Mononuclear cell (primary cell): ENCODE results near the gene LSS. TPM values are rescaled to one million over a fixed set of nuclear protein-coding genes. Genes with fewer than 3 reads are reported as not detected.
"Not testable (repeated sequence)": the region's sequence is repeated elsewhere in the genome, so short reads cannot be mapped to it uniquely, and the experiment has no call there.

Source experiments
- H3K27me3 ChIP-seq: 2 replicates; pipeline ENCODE4 v1.6.0; 2011; ENCODE audit warnings: low read length, control low read depth; ENCODE audit not compliant: insufficient read depth
- H3K4me1 ChIP-seq: 2 replicates; pipeline ENCODE4 v1.5.1; 2011; ENCODE audit warnings: mild to moderate bottlenecking, low read length, control low read depth; ENCODE audit not compliant: insufficient read depth
- H3K4me3 ChIP-seq: 2 replicates; pipeline ENCODE4 v1.5.1; 2011; ENCODE audit warnings: mild to moderate bottlenecking, low read length, moderate library complexity
- H3K9me3 ChIP-seq: 2 replicates; pipeline ENCODE4 v1.5.1; 2011; ENCODE audit warnings: low read depth, mild to moderate bottlenecking, control low read depth, low read length
- total RNA-seq: library from RNA; depleted of rRNA; stranded (reverse); fragments of >200 nt; gene quantifications from one replicate; pipeline ENCODE4 v1.2.3, GENCODE V29; 2012

The LSS gene
- total RNA-seq, 1 donor: 9.6 TPM

GRCh38 chr21:46154955-46155513, 73.5 kb downstream of the LSS start:
- Histone ChIP-seq H3K4me3 (no peak overlapping the region), H3K4me1 (no peaks in the 10 kb centered on the region), H3K9me3 (no peaks in the 10 kb centered on the region), H3K27me3 (no peaks in the 10 kb centered on the region)

- Histone ChIP-seq H3K9me3 (no peaks in the 10 kb centered on the region), H3K27me3 (no peaks in the 10 kb centered on the region), H3K4me1 (no peaks in the 10 kb centered on the region), H3K4me3 (no peak overlapping the region)
Observed at GRCh38 chr21:46154155-46154954, 74.2 kb downstream of the LSS start.

- Histone ChIP-seq H3K9me3 (no peaks in the 10 kb centered on the region), H3K4me1 (no peaks in the 10 kb centered on the region), H3K27me3 (no peaks in the 10 kb centered on the region), H3K4me3 (no peak overlapping the region)
Observed at GRCh38 chr21:46153247-46154154, 75.1 kb downstream of the LSS start.

- Histone ChIP-seq H3K9me3 (no peaks in the 10 kb centered on the region), H3K27me3 (no peaks in the 10 kb centered on the region), H3K4me3 (no peak overlapping the region), H3K4me1 (no peaks in the 10 kb centered on the region)
Observed at GRCh38 chr21:46152927-46153246, 75.7 kb downstream of the LSS start.

- Histone ChIP-seq H3K27me3 (no peaks in the 10 kb centered on the region), H3K4me1 (no peaks in the 10 kb centered on the region), H3K9me3 (no peaks in the 10 kb centered on the region), H3K4me3 (no peak overlapping the region)
Observed at GRCh38 chr21:46151989-46152926, 76.3 kb downstream of the LSS start.

- Histone ChIP-seq H3K27me3 (no peaks in the 10 kb centered on the region), H3K9me3 (no peaks in the 10 kb centered on the region), H3K4me3 (no peak overlapping the region), H3K4me1 (no peaks in the 10 kb centered on the region)
Observed at GRCh38 chr21:46151261-46151988, 77.1 kb downstream of the LSS start.

DNA sequence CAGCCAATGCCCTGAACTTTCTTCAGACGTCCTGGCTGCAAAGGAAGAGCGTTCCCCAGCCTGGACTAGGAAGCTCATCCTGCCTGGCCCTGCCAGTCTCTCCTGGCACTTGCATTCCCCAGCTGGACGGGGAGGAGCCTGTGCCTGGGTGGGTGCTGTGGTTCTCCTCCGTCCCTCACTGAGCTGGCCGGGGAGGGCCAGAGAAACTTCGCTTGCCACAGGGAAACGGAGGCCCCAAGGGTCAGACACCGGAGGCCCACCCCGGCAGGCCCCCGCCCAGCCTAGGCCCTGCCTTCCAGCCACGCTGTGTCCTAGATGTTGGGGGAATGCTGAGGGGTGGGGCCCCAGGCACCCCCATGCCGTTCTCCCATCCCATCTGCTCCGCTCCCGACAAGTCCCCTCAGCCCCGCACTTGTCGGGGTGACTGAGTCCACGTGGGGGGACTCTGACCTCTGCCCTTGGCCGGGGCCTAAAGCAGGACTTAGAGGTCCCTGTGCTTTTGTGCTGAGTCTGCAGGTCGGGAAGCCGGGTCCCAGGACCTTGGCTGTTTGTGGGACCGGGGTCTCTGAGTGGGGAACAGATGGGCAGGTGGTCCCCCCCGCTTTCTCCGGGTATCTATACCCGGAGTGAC, 78.0 kb downstream of the LSS start:
- Histone ChIP-seq H3K4me1 (no peaks in the 10 kb centered on the region), H3K9me3 (no peaks in the 10 kb centered on the region), H3K4me3 (no peak overlapping the region), H3K27me3 (no peaks in the 10 kb centered on the region)

- no peaks in the 10 kb centered on the region for H3K4me1 ChIP-seq
- no peak overlapping the region for H3K4me3 ChIP-seq
- no peaks in the 10 kb centered on the region for H3K9me3 ChIP-seq
- no peaks in the 10 kb centered on the region for H3K27me3 ChIP-seq
Observed at GRCh38 chr21:46150073-46150472, 78.5 kb downstream of the LSS start.

- no peaks in the 10 kb centered on the region for H3K4me1 ChIP-seq
- H3K9me3 ChIP-seq: no peaks in the 10 kb centered on the region
- no peak overlapping the region for H3K4me3 ChIP-seq
- no peaks in the 10 kb centered on the region for H3K27me3 ChIP-seq
Observed at GRCh38 chr21:46149205-46149901, 79.2 kb downstream of the LSS start.

- H3K4me1 ChIP-seq: no peaks in the 10 kb centered on the region
- no peaks in the 10 kb centered on the region for H3K27me3 ChIP-seq
- no peak overlapping the region for H3K4me3 ChIP-seq
- no peaks in the 10 kb centered on the region for H3K9me3 ChIP-seq
Observed at GRCh38 chr21:46148106-46148505, 80.5 kb downstream of the LSS start.

- H3K4me1 ChIP-seq, H3K4me3 ChIP-seq, H3K9me3 ChIP-seq, H3K27me3 ChIP-seq: not testable (repeated sequence)
Observed at GRCh38 chr21:46147429-46147828, 81.1 kb downstream of the LSS start.

GRCh38 chr21:46146856-46147255, 81.7 kb downstream of the LSS start:
- Histone ChIP-seq H3K27me3 (no peaks in the 10 kb centered on the region), H3K4me3 (no peak overlapping the region), H3K9me3 (no peaks in the 10 kb centered on the region), H3K4me1 (no peaks in the 10 kb centered on the region)
